GM12878 (cell line): Measurements from ENCODE around the gene SLC26A8. TPM values are rescaled to one million over a fixed set of nuclear protein-coding genes. Genes with fewer than 3 reads are reported as not detected.
A peak's percentile ranks its signal among the peaks of the same experiment; 100 is the strongest.

Source experiments
- CBFB ChIP-seq: IDR thresholded peaks from 2 replicates; pipeline ENCODE4 v1.6.1; 2016; ENCODE audit warnings: antibody characterized with exemption, low read depth
- CBX5 ChIP-seq: sonication (generic); IDR thresholded peaks from 2 replicates; pipeline ENCODE4 v1.6.1; 2016; ENCODE audit warnings: low read depth, moderate library complexity, mild to moderate bottlenecking, inconsistent platforms
- CEBPB ChIP-seq, 2 experiments: fragments of 150-350 bp in 1 of 2; IDR thresholded peaks; 2 replicates each; pipeline ENCODE4 v1.6.1; 2012 to 2014; ENCODE audit warnings: low read depth in 2 of 2, low read length in 2 of 2, borderline replicate concordance in 1 of 2, inconsistent platforms in 1 of 2
- MYB ChIP-seq: fragments of 150-350 bp; IDR thresholded peaks from 2 replicates; pipeline ENCODE4 v1.6.1; 2014; ENCODE audit warnings: mild to moderate bottlenecking, low read depth, low read length, borderline replicate concordance
- POLR2A ChIP-seq: IDR thresholded peaks from 2 replicates; pipeline ENCODE4 v1.6.1; 2011; ENCODE audit warnings: low read depth, mild to moderate bottlenecking, low read length
- SMAD1 ChIP-seq: fragments of 450-650 bp; IDR thresholded peaks from 2 replicates; pipeline ENCODE4 v1.6.1; 2018; ENCODE audit warnings: mild to moderate bottlenecking, low read depth; ENCODE audit not compliant: partially characterized antibody
- SMARCA5 ChIP-seq: fragments of 450-650 bp; IDR thresholded peaks from 2 replicates; pipeline ENCODE4 v1.6.1; 2017; ENCODE audit warnings: mild to moderate bottlenecking
- SP1 ChIP-seq: IDR thresholded peaks from one replicate; pipeline ENCODE4 v1.6.1; 2011; ENCODE audit warnings: low read depth, low read length
- TCF7 ChIP-seq: IDR thresholded peaks from 2 replicates; pipeline ENCODE4 v1.6.1; 2014; ENCODE audit warnings: antibody characterized with exemption, borderline replicate concordance
- WRNIP1 ChIP-seq: IDR thresholded peaks from 2 replicates; pipeline ENCODE4 v1.6.1; 2011; ENCODE audit warnings: low read depth, low read length, improper control_type of control experiment, borderline replicate concordance
- ZNF217 ChIP-seq: fragments of 450-650 bp; IDR thresholded peaks from 2 replicates; pipeline ENCODE4 v1.6.1; 2017; ENCODE audit warnings: antibody characterized with exemption, mild to moderate bottlenecking
- polyA plus RNA-seq, 11 experiments: library from polyadenylated mRNA; depleted of rRNA in 4 of 11; unstranded in 6 of 11; stranded (reverse) in 5 of 11; fragments of >200 nt; fragmentation: Nextera tagmentation in 4 of 11; fragmentation: Illumina TruSeq in 1 of 11; extraction: Ambion mirVana in 4 of 11; extraction: Trizol in 1 of 11; gene quantifications; 1 replicate in 1 of 11; 2 replicates in 10 of 11; pipeline versions ENCODE4 v1.2.1 to v1.2.3, GENCODE V29; 2011 to 2016; ENCODE audit warnings: inconsistent platforms in 2 of 11, missing spikeins in 2 of 11, low read depth in 1 of 11
- total RNA-seq, 4 experiments: library from RNA; depleted of rRNA in 3 of 4; stranded (reverse); fragments of >200 nt in 3 of 4; fragmentation: Illumina TruSeq in 1 of 4; extraction: Trizol in 1 of 4; gene quantifications; 2 replicates each; pipeline versions ENCODE4 v1.2.1 to v1.2.3, GENCODE V29; 2013 to 2021
- TF ChIP-seq, protein P1 (sequence below): fragments of 450-650 bp; IDR thresholded peaks from 2 replicates; pipeline ENCODE4 v1.6.1; 2018; ENCODE audit warnings: mild to moderate bottlenecking, low read depth, moderate library complexity; ENCODE audit not compliant: partially characterized antibody
- TF ChIP-seq, protein P2 (sequence below): fragments of 450-650 bp; IDR thresholded peaks from 2 replicates; pipeline ENCODE4 v1.6.1; 2017; ENCODE audit warnings: mild to moderate bottlenecking
- TF ChIP-seq, protein P3 (sequence below): fragments of 450-650 bp; IDR thresholded peaks from 2 replicates; pipeline ENCODE4 v1.6.1; 2018; ENCODE audit warnings: borderline replicate concordance, mild to moderate bottlenecking; ENCODE audit not compliant: partially characterized antibody
- TF ChIP-seq, protein P4 (sequence below): fragments of 450-650 bp; IDR thresholded peaks from 2 replicates; pipeline ENCODE4 v1.6.1; 2017; ENCODE audit warnings: mild to moderate bottlenecking, moderate library complexity
- TF ChIP-seq, protein P5 (sequence below): IDR thresholded peaks from 2 replicates; pipeline ENCODE4 v1.6.1; 2011; ENCODE audit warnings: borderline replicate concordance, low read depth, mild to moderate bottlenecking, moderate library complexity, low read length; ENCODE audit not compliant: insufficient read depth, poor library complexity, severe bottlenecking

Gene SLC26A8
- total and polyA plus RNA-seq, 10 of the 15 experiments (the other 5 are each of a cell fraction or from before 2014, with no cell fraction given) = 0.09 to 0.95 (median 0.27) TPM; not detected in 2

DNA sequence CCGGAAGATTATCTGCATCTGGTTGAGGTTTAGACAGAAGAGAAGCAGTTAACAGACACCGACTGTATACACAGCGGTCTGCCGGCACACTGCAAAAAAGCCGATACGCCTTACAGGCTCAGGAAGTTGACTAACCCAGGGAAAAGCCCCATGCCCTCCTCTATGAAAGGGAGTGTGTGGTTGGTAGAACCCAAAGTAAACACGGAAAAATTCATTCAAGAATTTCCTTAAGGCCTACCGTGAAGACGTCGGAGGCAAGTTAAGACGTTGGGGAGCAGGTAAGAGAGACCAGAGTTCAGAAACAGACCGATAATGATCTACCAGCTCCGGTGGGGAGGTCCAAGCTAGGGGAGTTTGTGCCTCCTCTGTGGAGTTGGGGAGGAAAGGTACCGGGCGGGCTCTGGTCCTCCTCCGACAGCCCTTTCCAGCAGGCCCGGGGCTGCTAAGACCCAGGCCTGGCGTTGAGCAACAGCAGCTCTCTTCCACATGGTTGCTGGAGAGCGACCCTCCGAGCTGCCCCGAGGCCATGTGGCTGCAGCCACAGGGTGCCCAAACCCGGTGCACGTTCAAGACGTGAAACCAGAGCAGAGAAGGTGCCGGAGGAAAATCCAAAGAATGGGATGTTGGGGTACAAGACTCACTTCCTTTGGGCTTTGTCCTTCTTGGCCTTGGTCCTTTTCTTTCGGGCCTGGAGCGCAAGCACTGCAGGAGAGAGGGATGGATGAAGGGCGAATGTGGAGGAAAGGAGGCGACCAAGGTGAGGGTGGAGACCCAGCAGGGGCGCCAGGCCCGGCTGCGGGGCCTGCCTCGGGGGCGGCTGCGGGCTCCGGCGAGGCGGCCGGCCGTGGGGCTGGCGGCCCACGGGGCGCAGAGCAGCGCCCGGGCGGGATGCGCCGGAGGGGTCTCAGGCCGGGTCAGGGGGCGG, 104.4 kb downstream of the SLC26A8 start (continued):
- TF ChIP-seq SMAD1 (no peak), WRNIP1 (no peak), SMARCA5 (no peak), TCF7 (no peak), ZNF217 (no peak), POLR2A (peak; percentile 51; the same call in 1 of the 2 replicates), MYB (no peak), CBX5 (no peak), CEBPB (IDR thresholded peaks at IDR 0.05; ENCODE audit: borderline replicate concordance in 1 of 2, low read depth in 2 of 2, low read length in 2 of 2) (no peak), CBFB (no peak), SP1 (no peak)
- TF ChIP-seq, protein P1, sequence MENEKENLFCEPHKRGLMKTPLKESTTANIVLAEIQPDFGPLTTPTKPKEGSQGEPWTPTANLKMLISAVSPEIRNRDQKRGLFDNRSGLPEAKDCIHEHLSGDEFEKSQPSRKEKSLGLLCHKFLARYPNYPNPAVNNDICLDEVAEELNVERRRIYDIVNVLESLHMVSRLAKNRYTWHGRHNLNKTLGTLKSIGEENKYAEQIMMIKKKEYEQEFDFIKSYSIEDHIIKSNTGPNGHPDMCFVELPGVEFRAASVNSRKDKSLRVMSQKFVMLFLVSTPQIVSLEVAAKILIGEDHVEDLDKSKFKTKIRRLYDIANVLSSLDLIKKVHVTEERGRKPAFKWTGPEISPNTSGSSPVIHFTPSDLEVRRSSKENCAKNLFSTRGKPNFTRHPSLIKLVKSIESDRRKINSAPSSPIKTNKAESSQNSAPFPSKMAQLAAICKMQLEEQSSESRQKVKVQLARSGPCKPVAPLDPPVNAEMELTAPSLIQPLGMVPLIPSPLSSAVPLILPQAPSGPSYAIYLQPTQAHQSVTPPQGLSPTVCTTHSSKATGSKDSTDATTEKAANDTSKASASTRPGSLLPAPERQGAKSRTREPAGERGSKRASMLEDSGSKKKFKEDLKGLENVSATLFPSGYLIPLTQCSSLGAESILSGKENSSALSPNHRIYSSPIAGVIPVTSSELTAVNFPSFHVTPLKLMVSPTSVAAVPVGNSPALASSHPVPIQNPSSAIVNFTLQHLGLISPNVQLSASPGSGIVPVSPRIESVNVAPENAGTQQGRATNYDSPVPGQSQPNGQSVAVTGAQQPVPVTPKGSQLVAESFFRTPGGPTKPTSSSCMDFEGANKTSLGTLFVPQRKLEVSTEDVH = no peak
- TF ChIP-seq, protein P2, sequence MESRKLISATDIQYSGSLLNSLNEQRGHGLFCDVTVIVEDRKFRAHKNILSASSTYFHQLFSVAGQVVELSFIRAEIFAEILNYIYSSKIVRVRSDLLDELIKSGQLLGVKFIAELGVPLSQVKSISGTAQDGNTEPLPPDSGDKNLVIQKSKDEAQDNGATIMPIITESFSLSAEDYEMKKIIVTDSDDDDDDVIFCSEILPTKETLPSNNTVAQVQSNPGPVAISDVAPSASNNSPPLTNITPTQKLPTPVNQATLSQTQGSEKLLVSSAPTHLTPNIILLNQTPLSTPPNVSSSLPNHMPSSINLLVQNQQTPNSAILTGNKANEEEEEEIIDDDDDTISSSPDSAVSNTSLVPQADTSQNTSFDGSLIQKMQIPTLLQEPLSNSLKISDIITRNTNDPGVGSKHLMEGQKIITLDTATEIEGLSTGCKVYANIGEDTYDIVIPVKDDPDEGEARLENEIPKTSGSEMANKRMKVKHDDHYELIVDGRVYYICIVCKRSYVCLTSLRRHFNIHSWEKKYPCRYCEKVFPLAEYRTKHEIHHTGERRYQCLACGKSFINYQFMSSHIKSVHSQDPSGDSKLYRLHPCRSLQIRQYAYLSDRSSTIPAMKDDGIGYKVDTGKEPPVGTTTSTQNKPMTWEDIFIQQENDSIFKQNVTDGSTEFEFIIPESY = no peak
- TF ChIP-seq, protein P3, sequence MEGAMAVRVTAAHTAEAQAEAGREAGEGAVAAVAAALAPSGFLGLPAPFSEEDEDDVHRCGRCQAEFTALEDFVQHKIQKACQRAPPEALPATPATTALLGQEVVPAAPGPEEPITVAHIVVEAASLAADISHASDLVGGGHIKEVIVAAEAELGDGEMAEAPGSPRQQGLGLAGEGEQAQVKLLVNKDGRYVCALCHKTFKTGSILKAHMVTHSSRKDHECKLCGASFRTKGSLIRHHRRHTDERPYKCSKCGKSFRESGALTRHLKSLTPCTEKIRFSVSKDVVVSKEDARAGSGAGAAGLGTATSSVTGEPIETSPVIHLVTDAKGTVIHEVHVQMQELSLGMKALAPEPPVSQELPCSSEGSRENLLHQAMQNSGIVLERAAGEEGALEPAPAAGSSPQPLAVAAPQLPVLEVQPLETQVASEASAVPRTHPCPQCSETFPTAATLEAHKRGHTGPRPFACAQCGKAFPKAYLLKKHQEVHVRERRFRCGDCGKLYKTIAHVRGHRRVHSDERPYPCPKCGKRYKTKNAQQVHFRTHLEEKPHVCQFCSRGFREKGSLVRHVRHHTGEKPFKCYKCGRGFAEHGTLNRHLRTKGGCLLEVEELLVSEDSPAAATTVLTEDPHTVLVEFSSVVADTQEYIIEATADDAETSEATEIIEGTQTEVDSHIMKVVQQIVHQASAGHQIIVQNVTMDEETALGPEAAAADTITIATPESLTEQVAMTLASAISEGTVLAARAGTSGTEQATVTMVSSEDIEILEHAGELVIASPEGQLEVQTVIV = no peak
- TF ChIP-seq, protein P4, sequence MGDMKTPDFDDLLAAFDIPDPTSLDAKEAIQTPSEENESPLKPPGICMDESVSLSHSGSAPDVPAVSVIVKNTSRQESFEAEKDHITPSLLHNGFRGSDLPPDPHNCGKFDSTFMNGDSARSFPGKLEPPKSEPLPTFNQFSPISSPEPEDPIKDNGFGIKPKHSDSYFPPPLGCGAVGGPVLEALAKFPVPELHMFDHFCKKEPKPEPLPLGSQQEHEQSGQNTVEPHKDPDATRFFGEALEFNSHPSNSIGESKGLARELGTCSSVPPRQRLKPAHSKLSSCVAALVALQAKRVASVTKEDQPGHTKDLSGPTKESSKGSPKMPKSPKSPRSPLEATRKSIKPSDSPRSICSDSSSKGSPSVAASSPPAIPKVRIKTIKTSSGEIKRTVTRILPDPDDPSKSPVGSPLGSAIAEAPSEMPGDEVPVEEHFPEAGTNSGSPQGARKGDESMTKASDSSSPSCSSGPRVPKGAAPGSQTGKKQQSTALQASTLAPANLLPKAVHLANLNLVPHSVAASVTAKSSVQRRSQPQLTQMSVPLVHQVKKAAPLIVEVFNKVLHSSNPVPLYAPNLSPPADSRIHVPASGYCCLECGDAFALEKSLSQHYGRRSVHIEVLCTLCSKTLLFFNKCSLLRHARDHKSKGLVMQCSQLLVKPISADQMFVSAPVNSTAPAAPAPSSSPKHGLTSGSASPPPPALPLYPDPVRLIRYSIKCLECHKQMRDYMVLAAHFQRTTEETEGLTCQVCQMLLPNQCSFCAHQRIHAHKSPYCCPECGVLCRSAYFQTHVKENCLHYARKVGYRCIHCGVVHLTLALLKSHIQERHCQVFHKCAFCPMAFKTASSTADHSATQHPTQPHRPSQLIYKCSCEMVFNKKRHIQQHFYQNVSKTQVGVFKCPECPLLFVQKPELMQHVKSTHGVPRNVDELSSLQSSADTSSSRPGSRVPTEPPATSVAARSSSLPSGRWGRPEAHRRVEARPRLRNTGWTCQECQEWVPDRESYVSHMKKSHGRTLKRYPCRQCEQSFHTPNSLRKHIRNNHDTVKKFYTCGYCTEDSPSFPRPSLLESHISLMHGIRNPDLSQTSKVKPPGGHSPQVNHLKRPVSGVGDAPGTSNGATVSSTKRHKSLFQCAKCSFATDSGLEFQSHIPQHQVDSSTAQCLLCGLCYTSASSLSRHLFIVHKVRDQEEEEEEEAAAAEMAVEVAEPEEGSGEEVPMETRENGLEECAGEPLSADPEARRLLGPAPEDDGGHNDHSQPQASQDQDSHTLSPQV = no peak
- TF ChIP-seq, protein P5, sequence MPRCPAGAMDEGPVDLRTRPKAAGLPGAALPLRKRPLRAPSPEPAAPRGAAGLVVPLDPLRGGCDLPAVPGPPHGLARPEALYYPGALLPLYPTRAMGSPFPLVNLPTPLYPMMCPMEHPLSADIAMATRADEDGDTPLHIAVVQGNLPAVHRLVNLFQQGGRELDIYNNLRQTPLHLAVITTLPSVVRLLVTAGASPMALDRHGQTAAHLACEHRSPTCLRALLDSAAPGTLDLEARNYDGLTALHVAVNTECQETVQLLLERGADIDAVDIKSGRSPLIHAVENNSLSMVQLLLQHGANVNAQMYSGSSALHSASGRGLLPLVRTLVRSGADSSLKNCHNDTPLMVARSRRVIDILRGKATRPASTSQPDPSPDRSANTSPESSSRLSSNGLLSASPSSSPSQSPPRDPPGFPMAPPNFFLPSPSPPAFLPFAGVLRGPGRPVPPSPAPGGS = no peak
